ENCODE results near the gene SLC39A1. TPM values are rescaled to one million over a fixed set of nuclear protein-coding genes. Genes with fewer than 3 reads are reported as not detected.
A peak's percentile ranks its signal among the peaks of the same experiment; 100 is the strongest.

The SLC39A1 gene
- total and polyA plus RNA-seq, 2 of the 4 experiments (the other 2 are of a cell fraction) = 89.1 to 97.7 TPM

- Histone ChIP-seq H3K4me2 (ENCODE audit: low read depth, low read length) (peak overlapping the region; percentile 46; the same call in 1 of the 2 replicates), H4K20me1 (ENCODE audit: insufficient read depth, low read length) (no peaks in the 10 kb centered on the region), H3K36me3 (ENCODE audit: control insufficient read depth, insufficient read depth, low read length) (no peaks in the 10 kb centered on the region), H2BK20ac (ENCODE audit: low read depth, low read length) (no peak overlapping the region), H2BK5ac (ENCODE audit: low read depth, low read length, poor library complexity, severe bottlenecking) (no peak overlapping the region), H4K5ac (ENCODE audit: low read depth, low read length) (no peak overlapping the region), H2AK5ac (ENCODE audit: low read depth, low read length) (no peak overlapping the region), H3K27ac (ENCODE audit: insufficient read depth, low read length) (peak overlapping the region; percentile 71), H2BK120ac (ENCODE audit: low read depth, low read length) (no peak overlapping the region), H3K4ac (ENCODE audit: low read depth, low read length) (no peak overlapping the region), H4K8ac (ENCODE audit: low read depth in 2 of 2, low read length in 2 of 2) (no peak overlapping the region), H2AK9ac (replicated peaks; ENCODE audit: low read depth, low read length, poor library complexity) (no peak overlapping the region), H3K9me3 (ENCODE audit: control insufficient read depth, insufficient read depth, low read length) (no peaks in the 10 kb centered on the region), H2BK15ac (ENCODE audit: low read depth, low read length) (no peak overlapping the region), H4K91ac (ENCODE audit: insufficient read depth, low read depth, low read length) (no peak overlapping the region), H3K4me3 (ENCODE audit: insufficient read depth, low read depth, low read length) (no peak overlapping the region), H3K4me1 (ENCODE audit: control insufficient read depth, insufficient read depth, low read length) (peaks cover 7% of the 10 kb centered on the region), H2AFZ (replicated peaks; ENCODE audit: low read length, poor library complexity) (no peak overlapping the region), H3K14ac (replicated peaks; ENCODE audit: low read depth, low read length) (no peak overlapping the region), H3K79me1 (ENCODE audit: low read depth in 1 of 2, low read length in 2 of 2) (no peaks in the 10 kb centered on the region), H3K23ac (ENCODE audit: low read depth, low read length) (no peak overlapping the region), H3K18ac (ENCODE audit: low read depth, low read length) (no peak overlapping the region), H3K9me1 (ENCODE audit: insufficient read depth, low read length) (0 out of 2 replicates have a peak, but pooled peaks cover 4% of the 10 kb centered on the region), H3K27me3 (ENCODE audit: control insufficient read depth, insufficient read depth, low read length) (no peaks in the 10 kb centered on the region), H3K56ac (ENCODE audit: extremely low read depth, insufficient read depth, low read length) (no peak overlapping the region), H3K9ac (ENCODE audit: low read depth, low read length) (no peak overlapping the region)
- no CpG with 5 or more reads among the region's 3 CpGs for WGBS, 2 experiments (ENCODE audit: extremely low coverage in 2 of 2, insufficient read length in 1 of 2)
- dilution Hi-C loops (cut with HindIII; ENCODE audit: low sequenced_read_pairs, unreplicated experiment) = no loop called here
- CTCF ChIA-PET = no interaction called here
- no peak for TF ChIP-seq NFE2L2 (IDR thresholded peaks at IDR 0.05; ENCODE audit: low read depth, low read length)
- no peak for TF ChIP-seq BHLHE40 (IDR thresholded peaks at IDR 0.05; ENCODE audit: low read depth, low read length)
- TF ChIP-seq SMC3 (IDR thresholded peaks at IDR 0.05; ENCODE audit: low read depth, low read length) = no peak
- TF ChIP-seq MXI1 (IDR thresholded peaks at IDR 0.05; ENCODE audit: borderline replicate concordance, low read depth, low read length) = no peak
- TF ChIP-seq RAD21 (IDR thresholded peaks at IDR 0.05; ENCODE audit: low read length) = no peak
- TF ChIP-seq MAZ (IDR thresholded peaks at IDR 0.05; ENCODE audit: borderline replicate concordance, low read depth, low read length) = no peak
- TF ChIP-seq RFX5 (IDR thresholded peaks at IDR 0.05; ENCODE audit: low read depth, low read length) = no peak
- TF ChIP-seq POLR2A (IDR thresholded peaks at IDR 0.05; ENCODE audit: low read depth, low read length) = no peak
- no peak for TF ChIP-seq CEBPB (IDR thresholded peaks at IDR 0.05; ENCODE audit: low read depth, low read length)
- TF ChIP-seq MAFK (IDR thresholded peaks at IDR 0.05; ENCODE audit: low read depth, low read length) = no peak
- TF ChIP-seq RCOR1 (IDR thresholded peaks at IDR 0.05; ENCODE audit: insufficient replicate concordance, low read length) = no peak
- no peak for TF ChIP-seq CTCF (conservative IDR thresholded peaks at IDR 0.05; ENCODE audit: low read depth, low read length)
- TF ChIP-seq FOS (IDR thresholded peaks at IDR 0.05; ENCODE audit: low read depth, low read length) = no peak; the same call in 1 of the 2 replicates
- TF ChIP-seq ELK1 (IDR thresholded peaks at IDR 0.05; ENCODE audit: borderline replicate concordance, low read depth, low read length) = no peak
- TF ChIP-seq USF2 (IDR thresholded peaks at IDR 0.05; ENCODE audit: low read depth, low read length) = no peak
- TF ChIP-seq CHD1 (IDR thresholded peaks at IDR 0.05; ENCODE audit: low read depth, low read length) = no peak
- ATAC-seq (ENCODE audit: low read depth) (peak; percentile 85), DNase-seq (peak; percentile 86)
- BruUV-seq (replicated peaks) = no TSS peak
- intact Hi-C loops (cut with micrococcal nuclease) = no loop called here
- POLR2A ChIA-PET (ENCODE audit: unreplicated experiment) = interaction anchor here (0.6 kb wide), 1 partner anchor 14 kb away, joined by 6 read pairs; no protein-coding TSS in a partner anchor
- in situ Hi-C loops (cut with MboI; ENCODE audit: low sequenced_read_pairs) = no loop called here
Observed at GRCh38 chr1:154006136-154006535, 42.8 kb upstream of the SLC39A1 start.
